Activated T-helper 9 cell treated with anti-CD3 and anti-CD28 coated beads, Interleukin-2, amount 50 U/mL, for 16 hours (primary cell): Measurements from ENCODE around the gene ADAM30.

Experiments
- DNase-seq: peaks from one replicate; pipeline ENCODE4 v3.0.0-alpha.2; 2020; ENCODE audit warnings: low read depth

Gene ADAM30

GRCh38 chr1:119896303-119896702 is at the start of gene ADAM30:
Gene ADAM30 (minus strand): TSS chr1:119896515. CDS start chr1:119896336, 179 bp downstream.
- no peak for DNase-seq

DNA sequence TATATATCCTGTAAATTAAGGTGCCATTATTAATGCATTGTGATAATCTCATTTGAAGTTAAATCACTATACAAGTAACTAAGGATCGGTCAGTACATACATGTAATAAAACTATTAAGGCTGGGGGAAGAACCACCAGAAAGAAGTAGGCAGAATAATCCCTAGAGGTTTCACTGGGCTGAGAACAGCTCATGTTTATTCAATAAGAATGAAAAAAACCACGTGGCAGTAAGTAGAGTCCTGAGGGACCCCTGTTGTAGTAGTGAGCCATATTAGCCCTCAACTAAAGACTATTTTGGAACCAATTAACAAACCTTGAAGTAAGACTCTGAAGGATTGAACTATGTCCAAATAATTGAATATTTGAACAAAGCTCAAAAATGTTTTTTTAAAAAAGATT is 46.9 kb upstream of the ADAM30 start:
- no peak for DNase-seq

- DNase-seq: no peak
Measured at GRCh38 chr1:119941392-119941791, 45.1 kb upstream of the ADAM30 start.

GRCh38 chr1:119940697-119941096 is 44.4 kb upstream of the ADAM30 start:
- DNase-seq: no peak

- no peak for DNase-seq
Measured at GRCh38 chr1:119937198-119937597, 40.9 kb upstream of the ADAM30 start.

- DNase-seq: no peak
Measured at GRCh38 chr1:119935915-119936314, 39.6 kb upstream of the ADAM30 start.

DNA sequence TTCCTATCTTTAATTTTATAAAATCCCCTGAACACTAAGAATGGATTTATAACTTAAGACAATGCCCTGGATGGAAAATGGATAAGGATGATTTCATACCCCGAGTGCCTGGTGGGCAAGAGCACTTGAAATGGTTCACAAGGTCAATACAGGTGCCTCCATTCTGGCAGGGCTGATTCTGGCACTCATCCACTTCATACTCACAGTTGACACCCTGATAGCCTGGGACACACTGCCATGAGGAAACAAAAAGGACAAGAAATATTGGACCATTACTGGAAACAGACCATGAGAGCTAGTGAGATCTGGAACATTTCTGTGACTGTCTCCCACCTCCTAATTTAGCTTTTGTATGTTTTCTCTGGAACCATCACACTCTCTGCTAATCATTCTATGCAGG is 39.1 kb upstream of the ADAM30 start:
- DNase-seq: no peak

GRCh38 chr1:119933397-119933796 is 37.1 kb upstream of the ADAM30 start:
- DNase-seq: no peak

- no peak for DNase-seq
Measured at GRCh38 chr1:119929643-119930315, 33.5 kb upstream of the ADAM30 start.

- no peak for DNase-seq
Measured at GRCh38 chr1:119926553-119926952, 30.2 kb upstream of the ADAM30 start.

- DNase-seq: no peak
Measured at GRCh38 chr1:119924948-119925898, 28.9 kb upstream of the ADAM30 start.

GRCh38 chr1:119920104-119920968 is 24.0 kb upstream of the ADAM30 start:
- no peak for DNase-seq

DNA sequence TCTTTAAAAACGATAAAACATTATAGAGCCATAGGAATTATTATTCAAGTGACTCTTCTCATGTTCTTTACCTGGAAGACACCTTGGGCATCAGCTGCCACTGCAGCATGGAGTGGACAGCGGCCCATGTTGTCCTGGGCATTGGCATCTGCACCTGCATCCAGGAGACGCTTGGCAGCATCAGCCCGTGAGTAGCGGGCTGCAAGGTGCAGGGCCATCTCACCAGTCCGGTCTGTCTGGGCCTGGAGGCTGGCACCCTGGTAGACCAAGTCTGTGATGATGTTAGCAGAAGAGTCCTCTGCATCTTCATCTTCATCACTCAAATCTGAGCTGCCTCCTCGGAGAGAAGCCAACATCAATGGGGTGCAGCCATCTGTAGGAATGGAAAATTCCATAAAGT is 22.9 kb upstream of the ADAM30 start:
- no peak for DNase-seq

- no peak for DNase-seq
Measured at GRCh38 chr1:119918301-119918700, 22.0 kb upstream of the ADAM30 start.

GRCh38 chr1:119917304-119918055 is 21.2 kb upstream of the ADAM30 start:
- DNase-seq: no peak

DNA sequence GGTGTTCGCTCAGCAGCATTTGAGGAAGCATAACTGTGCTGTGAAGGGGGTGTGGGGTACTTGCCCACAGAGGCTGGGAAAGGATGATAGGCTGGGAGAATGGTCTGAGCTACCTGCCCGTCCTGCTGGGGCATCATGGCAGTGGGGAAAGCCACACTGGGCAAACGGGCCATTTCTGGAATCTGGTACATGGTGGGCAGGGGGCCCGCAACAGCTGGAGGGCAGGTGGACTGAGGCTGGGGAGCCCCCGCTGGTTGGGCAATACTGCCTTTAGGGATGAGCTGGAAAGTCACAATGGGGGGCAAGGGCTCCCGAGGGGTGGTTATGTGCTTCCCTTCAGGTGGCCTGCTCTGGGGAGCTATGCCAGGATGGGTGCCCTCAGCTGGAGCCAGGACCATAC is 19.2 kb upstream of the ADAM30 start:
- DNase-seq: no peak

DNA sequence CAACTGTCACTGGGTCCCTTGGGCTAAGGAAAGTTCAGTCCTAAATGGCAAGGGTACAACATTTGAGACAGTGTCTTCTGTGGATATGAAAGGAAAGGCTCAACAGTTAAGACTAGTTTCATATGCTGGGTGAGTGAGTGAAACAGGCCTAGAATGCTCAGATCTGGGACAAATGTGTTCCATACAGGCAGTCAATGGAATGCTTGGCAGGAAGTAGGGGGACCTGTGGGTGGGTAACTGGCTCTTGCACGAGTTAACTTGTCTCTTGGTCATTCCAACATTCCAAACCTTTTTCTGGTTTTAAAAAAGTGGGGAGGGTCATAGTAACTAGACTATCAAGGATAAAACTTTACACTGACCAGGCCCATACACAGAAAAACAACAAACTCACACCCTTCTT is 17.8 kb upstream of the ADAM30 start:
- DNase-seq: no peak

GRCh38 chr1:119912963-119913362 is 16.6 kb upstream of the ADAM30 start:
- no peak for DNase-seq

GRCh38 chr1:119911775-119912174 is 15.5 kb upstream of the ADAM30 start:
- DNase-seq: no peak

- no peak for DNase-seq
Measured at GRCh38 chr1:119910618-119911017, 14.3 kb upstream of the ADAM30 start.

- no peak for DNase-seq
Measured at GRCh38 chr1:119909890-119910596, 13.7 kb upstream of the ADAM30 start.
